Adrenal gland (tissue), 5 donors: Measurements from ENCODE around the gene SNED1.

Source experiments
- POLR2A ChIP-seq, 2 donors: fragments of 450-650 bp; IDR thresholded peaks; one replicate each; pipeline ENCODE4 v1.6.1; 2017; ENCODE audit warnings: antibody characterized with exemption in 2 of 2, mild to moderate bottlenecking in 2 of 2, moderate library complexity in 1 of 2
- TF ChIP-seq, protein P1 (sequence below), 6 experiments: fragments of 450-650 bp in 4 of 6; fragments of 200-600 bp in 2 of 6; sonication (generic) in 1 of 6; IDR thresholded peaks; 1 replicate in 5 of 6; 2 replicates in 1 of 6; pipeline versions ENCODE4 v1.5.1 to v1.8.0; 2016 to 2021; ENCODE audit warnings: antibody characterized with exemption in 6 of 6, mild to moderate bottlenecking in 2 of 6, moderate library complexity in 1 of 6
- donor health status: DM: no; HTN: no; CAD: no.

GRCh38 chr2:241135737-241136136 is 137.3 kb downstream of the SNED1 start:
- TF ChIP-seq, protein P1, sequence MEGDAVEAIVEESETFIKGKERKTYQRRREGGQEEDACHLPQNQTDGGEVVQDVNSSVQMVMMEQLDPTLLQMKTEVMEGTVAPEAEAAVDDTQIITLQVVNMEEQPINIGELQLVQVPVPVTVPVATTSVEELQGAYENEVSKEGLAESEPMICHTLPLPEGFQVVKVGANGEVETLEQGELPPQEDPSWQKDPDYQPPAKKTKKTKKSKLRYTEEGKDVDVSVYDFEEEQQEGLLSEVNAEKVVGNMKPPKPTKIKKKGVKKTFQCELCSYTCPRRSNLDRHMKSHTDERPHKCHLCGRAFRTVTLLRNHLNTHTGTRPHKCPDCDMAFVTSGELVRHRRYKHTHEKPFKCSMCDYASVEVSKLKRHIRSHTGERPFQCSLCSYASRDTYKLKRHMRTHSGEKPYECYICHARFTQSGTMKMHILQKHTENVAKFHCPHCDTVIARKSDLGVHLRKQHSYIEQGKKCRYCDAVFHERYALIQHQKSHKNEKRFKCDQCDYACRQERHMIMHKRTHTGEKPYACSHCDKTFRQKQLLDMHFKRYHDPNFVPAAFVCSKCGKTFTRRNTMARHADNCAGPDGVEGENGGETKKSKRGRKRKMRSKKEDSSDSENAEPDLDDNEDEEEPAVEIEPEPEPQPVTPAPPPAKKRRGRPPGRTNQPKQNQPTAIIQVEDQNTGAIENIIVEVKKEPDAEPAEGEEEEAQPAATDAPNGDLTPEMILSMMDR (IDR thresholded peaks at IDR 0.05), result no peak
- no peak for TF ChIP-seq POLR2A (IDR thresholded peaks at IDR 0.05)
